ENCODE measurements around the gene PAM16. TPM values are rescaled to one million over a fixed set of nuclear protein-coding genes. Genes with fewer than 3 reads are reported as not detected.

Gene PAM16
- total RNA-seq, 8 experiments from 2014 or later: 52.1 to 82.1 (median 66.8) TPM

GRCh38 chr16:4321286-4322120, 29.6 kb downstream of the PAM16 start:
- in situ Hi-C loops (cut with MboI; ENCODE audit: low pct_unique_long_range_greater_than_20kb in 2 of 9, low sequenced_read_pairs in 9 of 9, unreplicated experiment in 9 of 9): no loop called here
- H3K4me1 ChIP-seq (replicated peaks in 1 of 2): peaks cover 48 to 57% of the 10 kb centered on the region in 2 donors
- peak overlapping the region in 1 of 2 donors; percentile 74 for H3K27ac ChIP-seq
- no peak overlapping the region for H3K4me3 ChIP-seq
- WGBS, 10 experiments: 10 to 100% (median 95%) methylated on average over 1 to 4 of the region's 19 CpGs; no CpG with 5 or more reads in 5 of the 10 experiments
- ATAC-seq (replicated peaks in 6 of 8): no peak

GRCh38 chr16:4320571-4321137, 30.5 kb downstream of the PAM16 start:
- in situ Hi-C loops (cut with MboI; ENCODE audit: low pct_unique_long_range_greater_than_20kb in 2 of 9, low sequenced_read_pairs in 9 of 9, unreplicated experiment in 9 of 9): no loop called here
- Histone ChIP-seq H3K27ac (peak overlapping the region; percentile 74 to 89), H3K4me3 (no peak overlapping the region), H3K4me1 (replicated peaks in 1 of 2) (peaks cover 48 to 57% of the 10 kb centered on the region in 2 donors)
- ATAC-seq (replicated peaks in 6 of 8): no peak
- no CpG with 5 or more reads among the region's 16 CpGs for WGBS, 10 experiments

GRCh38 chr16:4319454-4320421, 31.4 kb downstream of the PAM16 start:
- peak; percentile 1 to 23 (median 6) for ATAC-seq (replicated peaks in 6 of 8)
- peaks cover 49 to 57% of the 10 kb centered on the region in 2 donors for H3K4me1 ChIP-seq (replicated peaks in 1 of 2)
- in situ Hi-C loops (cut with MboI; ENCODE audit: low pct_unique_long_range_greater_than_20kb in 2 of 9, low sequenced_read_pairs in 9 of 9, unreplicated experiment in 9 of 9): no loop called here
- H3K27ac ChIP-seq: peak overlapping the region; percentile 74 to 89
- H3K4me3 ChIP-seq: peak overlapping the region in 2 of 5 donors; percentile 6 to 54
- WGBS, 10 experiments: 40 to 80% (median 72%) methylated on average over 1 to 5 of the region's 37 CpGs; no CpG with 5 or more reads in 7 of the 10 experiments

- in situ Hi-C loops (cut with MboI; ENCODE audit: low pct_unique_long_range_greater_than_20kb in 2 of 9, low sequenced_read_pairs in 9 of 9, unreplicated experiment in 9 of 9): no loop called here
- H3K4me3 ChIP-seq: peak overlapping the region; percentile 54 to 94 (median 92)
- 40 to 100% (median 89%) methylated on average over 1 to 3 of the region's 5 CpGs; no CpG with 5 or more reads in 7 of the 10 experiments for WGBS, 10 experiments
- peak overlapping the region; percentile 74 to 89 for H3K27ac ChIP-seq
- no peak for ATAC-seq (replicated peaks in 6 of 8)
- peaks cover 48 to 51% of the 10 kb centered on the region in 2 donors for H3K4me1 ChIP-seq (replicated peaks in 1 of 2)
Observed at GRCh38 chr16:4318967-4319366, 32.2 kb downstream of the PAM16 start.

- Histone ChIP-seq H3K4me1 (replicated peaks in 1 of 2) (peaks cover 43 to 48% of the 10 kb centered on the region in 2 donors), H3K27ac (peak overlapping the region; percentile 74 to 89), H3K4me3 (peak overlapping the region; percentile 54 to 94 (median 92))
- 0 to 77% methylated on average over 2 to 4 of the region's 13 CpGs; no CpG with 5 or more reads in 8 of the 10 experiments for WGBS, 10 experiments
- ATAC-seq (replicated peaks in 6 of 8): no peak
- in situ Hi-C loops (cut with MboI; ENCODE audit: low pct_unique_long_range_greater_than_20kb in 2 of 9, low sequenced_read_pairs in 9 of 9, unreplicated experiment in 9 of 9): no loop called here
Observed at GRCh38 chr16:4318451-4318910, 32.6 kb downstream of the PAM16 start.

- H3K4me1 ChIP-seq (replicated peaks in 1 of 2): peaks cover 42% of the 10 kb centered on the region in 2 donors
- in situ Hi-C loops (cut with MboI; ENCODE audit: low pct_unique_long_range_greater_than_20kb in 2 of 9, low sequenced_read_pairs in 9 of 9, unreplicated experiment in 9 of 9): no loop called here
- peak in 3 of 8 experiments; percentile 0 to 7 (median 2) for ATAC-seq (replicated peaks in 6 of 8)
- H3K4me3 ChIP-seq: peak overlapping the region; percentile 54 to 94 (median 92)
- 8 to 100% (median 20%) methylated on average over 1 to 3 of the region's 12 CpGs; no CpG with 5 or more reads in 6 of the 10 experiments for WGBS, 10 experiments
- H3K27ac ChIP-seq: peak overlapping the region; percentile 88 to 89
Observed at GRCh38 chr16:4317532-4318450, 33.3 kb downstream of the PAM16 start.

GRCh38 chr16:4316864-4317531, 34.1 kb downstream of the PAM16 start:
- Histone ChIP-seq H3K4me3 (peak overlapping the region; percentile 54 to 94 (median 92)), H3K4me1 (replicated peaks in 1 of 2) (peaks cover 42% of the 10 kb centered on the region in 2 donors), H3K27ac (peak overlapping the region; percentile 88 to 89)
- in situ Hi-C loops (cut with MboI; ENCODE audit: low pct_unique_long_range_greater_than_20kb in 2 of 9, low sequenced_read_pairs in 9 of 9, unreplicated experiment in 9 of 9): no loop called here
- peak in 5 of 8 experiments; percentile 15 to 34 (median 18) for ATAC-seq (replicated peaks in 6 of 8)
- WGBS, 10 experiments: no CpG with 5 or more reads among the region's 20 CpGs

GRCh38 chr16:4316108-4316863, 34.8 kb downstream of the PAM16 start:
- Histone ChIP-seq H3K4me1 (replicated peaks in 1 of 2) (peaks cover 42% of the 10 kb centered on the region in 2 donors), H3K27ac (peak overlapping the region; percentile 88 to 89), H3K4me3 (peak overlapping the region; percentile 54 to 94 (median 92))
- in situ Hi-C loops (cut with MboI; ENCODE audit: low pct_unique_long_range_greater_than_20kb in 2 of 9, low sequenced_read_pairs in 9 of 9, unreplicated experiment in 9 of 9): no loop called here
- ATAC-seq (replicated peaks in 6 of 8): peak in 7 of 8 experiments; percentile 1 to 36 (median 4)
- 0 to 2% (median 0%) methylated on average over 2 to 8 of the region's 93 CpGs; no CpG with 5 or more reads in 7 of the 10 experiments for WGBS, 10 experiments

GRCh38 chr16:4315186-4316107, 35.7 kb downstream of the PAM16 start, which contains the start of gene GLIS2:
TSS of gene GLIS2 (plus strand) at chr16:4316067. CDS start at chr16:4332281, 16,214 bp downstream.
- ATAC-seq (replicated peaks in 6 of 8): peak; percentile 42 to 76 (median 65)
- H3K4me3 ChIP-seq: peak within 1 kb of the TSS; percentile 54 to 94 (median 92)
- peaks cover 34 to 35% of the 10 kb centered on the region in 2 donors for H3K4me1 ChIP-seq (replicated peaks in 1 of 2)
- H3K27ac ChIP-seq: peak within 1 kb of the TSS; percentile 88 to 89
- 0 to 10% (median 2%) methylated on average over 2 to 11 of the region's 115 CpGs; no CpG with 5 or more reads in 7 of the 10 experiments for WGBS, 10 experiments
- in situ Hi-C loops (cut with MboI; ENCODE audit: low pct_unique_long_range_greater_than_20kb in 2 of 9, low sequenced_read_pairs in 9 of 9, unreplicated experiment in 9 of 9): no loop called here
